EL (cell line): ENCODE measurements around the gene GPX8.
A peak's percentile ranks its signal among the peaks of the same experiment; 100 is the strongest.

Experiments
- DNase-seq: peaks from one replicate; pipeline ENCODE4 v3.0.0-alpha.2; 2016

The GPX8 gene

DNA sequence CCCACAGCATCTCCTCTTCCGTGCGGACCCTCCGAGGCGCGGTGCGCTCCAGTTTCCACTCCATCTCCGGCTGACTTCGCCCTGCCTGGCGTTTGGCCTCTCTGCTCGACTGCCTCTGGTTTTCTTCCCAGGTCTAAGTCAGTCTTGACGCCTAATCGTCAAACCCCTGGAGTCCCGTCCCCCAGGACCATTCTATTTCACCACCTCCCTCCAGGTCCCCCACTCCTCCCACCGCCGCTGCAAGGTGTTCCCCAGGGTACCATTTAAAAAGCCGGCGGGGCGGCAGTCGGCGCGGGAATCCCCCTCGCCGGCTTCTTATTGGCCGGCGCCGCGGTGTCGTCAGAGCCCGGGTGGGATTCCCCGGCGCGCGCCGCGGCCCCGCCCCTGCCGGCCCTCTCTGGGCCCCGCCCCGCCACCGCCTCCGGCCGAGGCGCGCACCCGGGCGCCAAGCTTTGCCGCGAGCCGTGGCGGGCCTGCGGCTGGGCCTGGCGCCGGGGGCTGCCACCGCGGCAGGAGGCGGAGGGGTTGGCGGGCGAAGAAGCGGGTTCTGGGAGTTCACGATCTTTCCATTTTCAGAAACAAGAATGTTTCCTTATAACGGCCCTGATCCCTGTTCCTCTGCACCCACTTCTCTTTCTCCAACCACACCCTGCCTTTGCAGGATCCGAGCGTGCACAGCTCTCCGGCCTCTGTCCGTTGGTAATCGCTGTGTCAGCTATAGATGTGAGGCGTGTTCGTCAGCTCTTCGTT, 13.1 kb downstream of the GPX8 start, which contains the start of gene CDC20B:
CDC20B (minus strand) TSS at position 241 of the 750 bp plus-strand sequence; CDS start at position 64, 177 bp downstream.
- DNase-seq, result peak; percentile 81

DNA sequence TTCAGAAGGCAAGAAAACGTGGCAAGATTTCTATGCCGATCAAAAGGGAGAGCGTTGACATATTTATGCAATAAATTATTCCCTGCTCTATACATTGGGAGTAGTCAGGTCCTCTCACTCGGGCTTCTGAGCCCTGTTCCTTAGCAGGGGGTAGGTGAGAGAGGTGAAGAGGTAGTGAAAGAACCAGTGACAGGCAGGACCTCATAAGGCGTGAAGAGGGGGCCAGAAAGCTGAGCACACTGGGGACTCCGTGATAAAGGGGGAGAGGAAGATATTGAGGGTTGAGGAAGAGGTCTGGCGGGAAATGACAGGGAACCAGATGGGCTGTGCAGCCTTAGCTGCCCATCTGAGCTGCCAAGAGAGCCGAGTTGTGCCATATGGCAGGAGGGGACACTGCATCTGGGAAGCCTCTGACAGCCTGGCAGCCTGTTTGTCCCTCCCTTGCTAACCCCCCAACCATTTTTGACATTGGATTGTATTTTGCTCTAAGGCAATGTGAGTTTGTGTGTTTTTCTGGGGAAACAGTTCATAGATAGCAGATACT, 13.8 kb downstream of the GPX8 start:
- DNase-seq, result no peak

DNA sequence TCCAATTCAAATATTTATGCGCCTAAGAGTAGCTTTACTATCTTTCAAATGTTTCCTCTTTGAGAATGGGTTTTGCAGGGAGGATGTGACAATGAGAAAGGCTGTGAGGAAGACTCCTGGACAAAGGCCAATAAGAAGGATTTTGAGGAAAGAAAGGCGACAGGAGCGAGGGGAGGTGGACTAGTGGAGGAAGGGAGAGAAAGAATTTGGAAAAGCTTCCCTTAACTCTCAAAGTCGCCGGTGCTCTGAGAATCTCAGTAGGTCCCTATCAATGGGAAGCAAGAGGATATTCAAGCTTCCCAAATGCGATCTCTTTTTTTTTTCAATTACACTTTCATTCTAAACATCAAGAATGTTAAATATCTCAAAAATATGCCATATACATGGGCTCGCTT, 15.8 kb downstream of the GPX8 start:
- peak; percentile 6 for DNase-seq

DNA sequence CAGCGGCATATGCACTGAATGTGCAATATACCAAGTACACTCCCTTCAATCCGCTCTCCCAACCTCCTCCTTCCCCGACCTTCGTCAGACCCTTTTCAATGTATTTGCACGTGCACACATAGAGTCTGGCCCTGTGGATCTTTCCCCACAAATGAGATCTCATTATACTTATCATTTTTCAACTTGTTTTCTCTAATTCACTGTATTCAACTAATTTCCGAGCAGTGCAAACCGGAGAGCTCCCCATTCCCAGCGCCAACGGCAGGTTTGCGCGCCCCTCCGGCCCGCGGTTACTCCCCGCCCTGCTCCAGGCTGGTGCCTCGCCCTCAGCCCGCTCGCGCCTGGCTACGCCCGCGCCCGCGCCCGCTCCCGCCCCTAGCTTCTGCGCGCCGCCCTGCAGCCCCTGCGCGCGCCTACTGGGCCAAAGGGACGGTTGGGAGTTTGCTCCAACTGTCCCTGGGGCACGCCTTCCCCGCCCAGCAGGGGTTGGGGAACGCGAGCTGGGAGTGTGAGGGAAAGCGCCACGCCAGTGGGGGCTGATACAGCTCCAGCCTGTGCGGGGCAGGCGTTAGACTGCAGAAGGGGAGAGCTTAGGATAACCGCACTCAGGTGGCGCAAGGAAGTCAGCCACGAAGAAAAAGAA, 16.3 kb downstream of the GPX8 start:
- DNase-seq, result peak; percentile 75

DNA sequence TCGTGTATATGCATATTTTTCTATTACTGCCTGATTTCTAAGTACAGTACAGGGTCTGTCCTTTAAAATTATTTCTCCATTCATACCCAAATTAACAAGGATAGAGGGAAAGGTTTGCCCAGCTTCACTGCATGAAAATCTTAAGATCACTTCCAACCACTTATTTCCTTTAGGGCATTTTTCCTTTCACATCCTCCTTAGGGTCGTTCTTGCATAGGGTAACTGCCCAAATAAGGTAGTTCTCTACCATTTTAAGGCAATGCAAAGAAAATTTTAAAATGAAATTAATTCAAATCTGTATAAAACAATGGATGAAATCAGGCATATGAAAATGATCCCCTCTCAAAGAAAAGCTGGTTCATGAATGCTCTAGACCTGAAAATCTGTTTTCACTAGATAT, 17.1 kb downstream of the GPX8 start:
- no peak for DNase-seq

DNA sequence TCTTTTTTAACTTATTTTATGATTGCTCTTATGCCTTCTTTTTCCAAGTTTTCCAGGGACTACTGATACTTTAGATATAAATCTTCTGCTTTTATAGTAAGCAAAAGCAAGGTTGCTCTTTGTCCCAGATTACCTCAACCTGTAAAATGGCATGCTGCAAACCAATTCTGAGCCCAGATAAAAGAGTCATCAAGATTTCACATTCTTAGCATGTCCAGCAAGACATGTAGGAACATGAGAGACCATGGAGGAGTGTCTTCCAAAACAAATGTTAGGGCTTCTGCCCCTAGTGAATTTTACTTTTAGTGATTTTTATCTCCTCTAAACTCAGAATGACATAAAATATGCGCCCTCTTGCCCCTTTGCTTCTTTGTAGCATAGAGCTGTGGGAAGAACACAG, 20.0 kb downstream of the GPX8 start:
- DNase-seq, result no peak

DNA sequence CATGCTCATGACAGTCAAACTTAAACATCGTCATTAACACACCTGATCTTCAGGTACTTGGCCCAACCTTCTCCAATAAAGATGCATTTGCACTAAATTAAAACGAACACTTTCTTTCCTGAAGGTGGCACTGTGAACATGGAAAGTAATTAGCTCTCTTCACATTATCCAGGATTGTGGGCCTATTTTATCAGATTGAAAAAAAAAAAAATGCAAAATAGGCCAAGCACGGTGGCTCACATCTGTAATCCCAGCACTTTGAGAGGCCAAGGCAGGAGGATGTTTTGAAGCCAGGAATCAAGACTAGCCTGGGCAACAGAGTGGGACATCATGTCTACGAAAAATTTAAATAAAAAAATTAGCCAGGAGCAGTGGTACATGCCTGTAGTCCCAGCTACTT, 27.4 kb downstream of the GPX8 start:
- DNase-seq, result no peak

DNA sequence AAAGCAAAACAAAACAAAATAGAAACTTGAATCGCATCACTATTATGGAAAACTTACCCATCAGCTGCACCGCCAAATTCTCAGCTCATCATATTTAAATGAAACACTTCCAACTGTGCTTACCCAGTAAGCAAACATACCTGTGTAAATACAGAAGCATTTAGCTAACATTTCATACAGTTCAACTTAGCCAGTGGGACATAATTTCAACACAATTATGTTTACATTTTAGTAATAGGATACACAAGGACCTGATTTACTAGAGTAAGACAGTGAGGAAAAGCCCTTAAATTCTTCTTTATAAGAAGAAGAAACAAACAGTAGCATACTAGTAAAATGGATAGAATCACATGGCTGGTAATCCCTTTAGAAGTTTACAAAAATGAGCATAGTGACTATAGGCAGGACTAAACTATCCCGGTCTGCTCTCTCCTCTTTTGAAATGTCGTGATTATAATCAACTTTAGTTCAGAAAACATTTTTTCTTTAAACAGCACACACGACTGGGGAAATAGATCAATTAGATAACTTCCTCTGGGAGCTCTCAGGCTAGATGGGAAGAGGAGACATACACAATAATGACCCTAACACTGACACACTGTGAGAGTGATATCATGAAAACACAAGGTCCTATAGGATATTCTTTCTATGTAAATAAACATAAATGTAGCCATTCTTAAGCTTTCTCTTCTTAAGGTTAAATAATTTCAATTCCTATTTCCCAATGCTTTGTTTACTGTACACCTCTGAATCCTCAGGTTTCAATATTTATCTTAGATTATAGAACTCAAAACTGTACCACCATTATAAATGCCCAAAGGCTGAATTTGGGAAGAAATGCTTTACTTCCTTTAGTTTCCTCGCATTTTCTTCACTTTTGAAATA, 28.9 kb downstream of the GPX8 start:
- DNase-seq, result no peak

DNA sequence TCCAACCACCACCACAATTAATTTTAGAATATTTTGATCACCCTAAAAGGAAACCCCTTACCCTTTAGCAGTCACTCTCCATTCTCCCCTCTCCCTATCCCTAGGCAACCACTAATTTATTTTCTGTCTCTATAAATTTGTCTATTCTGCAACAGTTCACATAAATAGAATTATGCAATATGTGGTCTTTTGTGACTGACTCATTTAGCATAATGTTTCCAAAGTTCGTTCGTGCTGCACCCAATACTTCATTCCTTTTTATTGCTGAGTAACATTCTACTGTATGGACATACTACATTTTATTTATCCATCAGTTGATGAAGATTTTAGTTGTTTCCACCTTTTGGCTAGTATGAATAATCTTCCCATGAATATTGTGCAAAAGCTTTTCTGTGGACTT, 31.2 kb downstream of the GPX8 start:
- DNase-seq, result no peak

DNA sequence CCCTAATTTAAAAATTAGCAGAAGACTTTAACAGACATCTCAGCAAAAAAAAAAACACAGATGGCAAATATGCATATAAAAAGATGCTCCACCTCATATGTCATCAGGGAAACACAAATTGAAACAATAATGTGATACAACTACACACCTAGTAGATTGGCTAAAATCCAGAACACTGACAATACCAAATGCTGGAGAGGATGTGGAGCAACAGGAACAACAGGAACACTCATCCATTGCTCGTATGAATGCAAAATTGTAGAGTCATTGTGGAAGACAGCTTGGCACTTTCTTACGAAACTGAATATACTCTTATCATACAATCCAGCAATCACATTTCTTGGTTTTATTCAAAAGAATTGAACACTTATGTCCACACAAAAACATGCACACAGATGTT, 45.0 kb downstream of the GPX8 start:
- DNase-seq, result no peak

DNA sequence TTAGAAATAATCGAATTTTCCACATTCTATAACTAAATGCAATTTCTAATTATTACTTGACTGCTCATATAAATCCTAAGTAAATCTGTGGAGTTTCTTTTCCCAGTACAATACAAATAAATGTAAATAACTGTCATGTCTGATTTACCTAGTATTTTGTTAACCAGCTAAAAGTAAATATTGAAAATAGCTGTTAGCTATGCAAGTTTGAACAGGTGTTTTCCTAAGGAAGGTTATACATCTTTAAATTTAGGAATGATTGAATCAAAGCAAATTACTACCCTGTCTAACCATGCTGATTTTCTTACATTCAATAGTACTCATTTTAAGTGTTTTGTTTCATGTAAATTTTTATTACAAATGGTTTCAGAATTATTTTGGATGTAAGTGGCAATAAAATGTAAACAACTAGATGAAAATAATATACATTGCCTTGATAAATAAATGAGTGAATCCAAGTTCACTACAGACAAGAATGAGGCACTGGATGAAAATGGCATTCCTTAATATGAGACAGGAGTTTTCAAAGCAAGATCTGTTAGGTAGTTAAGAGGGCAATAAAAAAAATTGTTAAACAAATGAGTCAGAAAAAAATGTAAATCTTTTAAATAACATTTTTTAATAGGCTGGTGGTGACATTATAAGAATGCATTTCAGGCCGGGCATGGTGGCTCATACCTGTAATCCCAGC, 51.4 kb downstream of the GPX8 start:
- DNase-seq, result no peak
